ACC112 (cell line): ENCODE results near the gene OR10H5.
"Not testable (repeated sequence)": the region's sequence is repeated elsewhere in the genome, so short reads cannot be mapped to it uniquely, and the experiment has no call there.

ENCODE experiments used
- H2AFZ ChIP-seq: fragments of 200-600 bp; sonication (generic); one replicate; pipeline ENCODE4 v1.6.0; 2017; ENCODE audit warnings: antibody characterized with exemption, low read length; ENCODE audit not compliant: unreplicated experiment
- H3K27ac ChIP-seq: fragments of 200-600 bp; sonication (generic); 2 replicates; pipeline ENCODE4 v1.5.1; 2014; ENCODE audit warnings: low read depth, mild to moderate bottlenecking, antibody characterized with exemption, low read length, moderate library complexity
- H3K27me3 ChIP-seq: fragments of 200-600 bp; sonication (generic); 2 replicates; pipeline ENCODE4 v1.6.1; 2014; ENCODE audit warnings: mild to moderate bottlenecking, antibody characterized with exemption, low read length, moderate library complexity, mixed read lengths; ENCODE audit not compliant: insufficient read depth
- H3K36me3 ChIP-seq: fragments of 200-600 bp; sonication (generic); 2 replicates; pipeline ENCODE4 v1.6.1; 2016; ENCODE audit warnings: mild to moderate bottlenecking, antibody characterized with exemption, low read length, moderate library complexity, mixed read lengths; ENCODE audit not compliant: insufficient read depth
- H3K4me1 ChIP-seq: fragments of 200-600 bp; sonication (generic); one replicate; pipeline ENCODE4 v1.6.1; 2016; ENCODE audit warnings: low read length, mixed read lengths; ENCODE audit not compliant: insufficient read depth, unreplicated experiment, control insufficient read depth
- H3K4me3 ChIP-seq: fragments of 200-600 bp; sonication (generic); 2 replicates; pipeline ENCODE4 v1.5.1; 2014; ENCODE audit warnings: mild to moderate bottlenecking, low read depth, low read length
- H3K79me2 ChIP-seq: fragments of 200-600 bp; sonication (generic); one replicate; pipeline ENCODE4 v1.6.0; 2016; ENCODE audit warnings: low read length; ENCODE audit not compliant: control insufficient read depth, unreplicated experiment, insufficient read depth

OR10H5 gene

GRCh38 chr19:15834232-15834631 lies 46.8 kb downstream of the OR10H5 start:
- H3K79me2 ChIP-seq, H3K4me3 ChIP-seq, H3K4me1 ChIP-seq, H3K27me3 ChIP-seq, H3K27ac ChIP-seq, H3K36me3 ChIP-seq, H2AFZ ChIP-seq: not testable (repeated sequence)

DNA sequence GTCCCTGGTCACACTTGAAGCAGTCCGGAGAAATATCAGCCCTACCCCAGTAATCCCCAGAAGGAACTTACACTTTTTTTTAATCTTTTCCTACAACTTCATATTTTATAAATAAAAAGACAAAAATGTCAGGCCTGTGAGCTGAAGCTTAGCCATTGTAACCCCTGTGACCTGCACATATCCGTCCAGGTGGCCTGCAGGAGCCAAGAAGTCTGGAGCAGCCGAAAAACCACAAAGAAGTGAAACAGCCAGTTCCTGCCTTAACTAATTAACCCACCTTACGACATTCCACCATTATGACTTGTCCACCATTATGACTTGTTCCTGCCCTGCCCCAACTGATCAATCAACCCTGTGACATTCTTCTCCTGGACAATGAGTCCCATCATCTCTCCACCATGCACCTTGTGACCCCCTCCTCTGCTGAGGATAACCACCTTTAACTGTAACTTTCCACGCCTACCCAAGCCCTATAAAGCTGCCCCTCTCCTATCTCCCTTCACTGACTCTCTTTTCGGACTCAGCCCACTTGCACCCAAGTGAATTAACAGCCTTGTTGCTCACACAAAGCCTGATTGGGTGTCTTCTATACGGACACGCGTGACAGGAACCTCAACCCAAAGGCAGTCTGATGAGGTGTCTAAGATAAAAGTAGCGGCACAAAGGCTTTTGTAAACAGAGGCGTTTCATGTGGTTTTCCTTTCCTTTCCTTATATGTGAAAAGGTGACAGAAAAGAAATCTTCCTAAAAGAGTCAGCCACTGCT lies 48.3 kb downstream of the OR10H5 start:
- H3K79me2 ChIP-seq, H3K4me1 ChIP-seq, H3K36me3 ChIP-seq, H3K27me3 ChIP-seq, H3K27ac ChIP-seq: not testable (repeated sequence)
- peak overlapping the region; percentile 68 for H2AFZ ChIP-seq
- peak overlapping the region; percentile 79 for H3K4me3 ChIP-seq

DNA sequence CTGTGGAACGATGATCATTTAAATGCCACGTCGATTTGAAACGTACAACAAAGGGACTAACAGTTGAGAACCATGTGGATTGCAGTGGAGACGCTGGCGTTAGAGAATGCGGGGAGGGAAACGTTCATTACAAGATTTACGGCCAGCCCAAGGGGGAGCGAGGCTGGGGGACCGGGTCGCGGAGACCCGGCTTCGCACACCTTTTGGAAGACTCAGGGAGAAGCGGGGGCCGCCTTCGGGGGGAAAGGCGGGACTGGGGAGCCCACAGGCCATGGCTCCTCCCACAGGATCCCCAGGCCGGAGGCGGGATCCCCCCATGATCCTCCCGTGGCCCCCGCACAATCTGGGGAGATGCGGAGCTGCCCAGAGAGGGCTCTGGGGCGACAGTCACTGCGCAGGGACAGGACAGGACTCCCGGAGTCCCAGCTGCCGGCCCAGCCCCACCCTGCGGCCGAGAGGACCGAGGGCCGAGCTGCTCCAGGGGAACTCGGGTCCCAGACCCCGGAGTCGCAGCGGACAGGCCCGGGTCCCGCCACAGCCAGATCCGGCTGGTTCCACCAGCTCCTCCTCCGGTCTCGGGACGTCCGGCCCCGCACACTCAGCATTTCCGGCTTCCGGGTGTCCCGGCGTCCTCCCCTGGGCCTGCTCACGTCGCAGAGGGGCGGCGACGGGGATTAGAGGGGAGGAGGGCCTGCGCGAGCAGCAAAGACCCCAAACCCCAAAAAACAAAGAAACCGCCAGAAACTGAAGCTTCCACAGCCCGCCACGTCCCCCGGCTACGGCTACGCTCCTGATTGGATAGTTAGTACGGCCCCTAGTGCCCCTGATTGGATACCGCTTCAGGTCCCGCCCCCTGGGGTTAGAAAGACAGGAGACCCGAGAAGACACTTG lies 49.1 kb downstream of the OR10H5 start:
- peak overlapping the region; percentile 68 for H2AFZ ChIP-seq
- H3K27ac ChIP-seq, result peak overlapping the region; percentile 67
- no peaks in the 10 kb centered on the region for H3K36me3 ChIP-seq
- no peaks in the 10 kb centered on the region for H3K27me3 ChIP-seq
- H3K4me3 ChIP-seq, result peak overlapping the region; percentile 79
- H3K4me1 ChIP-seq, result no peaks in the 10 kb centered on the region
- H3K79me2 ChIP-seq, result no peaks in the 10 kb centered on the region

DNA sequence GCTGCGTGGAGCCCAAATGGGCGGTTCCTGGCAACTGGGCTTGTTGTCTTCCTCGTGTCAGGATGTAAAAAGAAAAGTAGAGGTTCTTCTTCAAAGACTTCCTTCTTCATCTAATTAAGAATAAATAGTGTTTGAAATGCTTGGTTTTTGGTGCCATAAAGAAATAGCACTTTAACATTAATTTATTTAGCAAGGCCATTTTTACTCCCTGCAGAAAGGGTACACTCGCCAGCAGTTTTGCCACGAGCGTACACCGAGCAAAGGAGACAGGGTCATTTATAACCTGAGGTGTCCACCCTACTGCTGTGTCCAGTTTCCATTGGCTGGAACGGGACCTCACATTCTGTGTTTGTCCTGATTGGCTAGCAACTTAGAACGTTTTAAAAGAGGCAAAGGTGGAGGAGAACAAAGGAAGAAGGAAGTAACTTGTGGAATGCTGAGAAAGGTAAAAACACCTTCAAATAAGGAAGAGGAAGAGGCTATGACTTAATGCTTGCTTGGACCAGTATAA lies 49.8 kb downstream of the OR10H5 start:
- Histone ChIP-seq H3K36me3 (no peaks in the 10 kb centered on the region), H3K4me3 (peak overlapping the region; percentile 79), H2AFZ (peak overlapping the region; percentile 68), H3K4me1 (no peaks in the 10 kb centered on the region), H3K79me2 (no peaks in the 10 kb centered on the region), H3K27me3 (no peaks in the 10 kb centered on the region), H3K27ac (no peak overlapping the region; the same call in 1 of the 2 replicates)

- no peaks in the 10 kb centered on the region for H3K27me3 ChIP-seq
- no peak overlapping the region for H3K4me3 ChIP-seq
- no peaks in the 10 kb centered on the region for H3K36me3 ChIP-seq
- no peaks in the 10 kb centered on the region for H3K79me2 ChIP-seq
- no peak overlapping the region for H2AFZ ChIP-seq
- no peak overlapping the region for H3K27ac ChIP-seq
- no peaks in the 10 kb centered on the region for H3K4me1 ChIP-seq
These were observed 50.9 kb downstream of the OR10H5 start for GRCh38 chr19:15838351-15838750.

- H3K79me2 ChIP-seq, H3K4me3 ChIP-seq, H3K27ac ChIP-seq, H3K4me1 ChIP-seq, H3K36me3 ChIP-seq, H3K27me3 ChIP-seq, H2AFZ ChIP-seq: not testable (repeated sequence)
These were observed 52.4 kb downstream of the OR10H5 start for GRCh38 chr19:15839888-15840287.

DNA sequence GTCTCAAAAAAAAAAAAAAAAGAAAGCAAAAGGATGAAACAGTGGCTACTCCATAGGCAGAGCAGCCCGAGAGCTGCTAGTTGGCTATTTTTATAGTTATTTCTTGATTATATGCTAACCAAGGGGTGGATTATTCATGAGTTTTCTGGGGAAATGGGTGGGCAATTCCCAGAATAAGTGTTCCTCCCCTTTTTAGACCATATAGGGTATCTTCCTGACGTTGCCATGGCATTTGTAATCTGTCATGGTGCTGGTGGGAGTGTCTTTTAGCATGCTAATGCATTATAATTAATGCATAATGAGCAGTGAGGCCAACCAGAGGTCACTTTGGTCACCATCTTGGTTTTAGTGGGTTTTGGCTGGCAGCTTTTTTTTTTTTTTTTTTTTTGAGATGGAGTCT lies 53.4 kb downstream of the OR10H5 start:
- no peaks in the 10 kb centered on the region for H3K79me2 ChIP-seq
- H3K4me1 ChIP-seq, result no peaks in the 10 kb centered on the region
- no peaks in the 10 kb centered on the region for H3K27me3 ChIP-seq
- H3K4me3 ChIP-seq, result no peak overlapping the region
- H3K36me3 ChIP-seq, result no peaks in the 10 kb centered on the region
- H3K27ac ChIP-seq, result no peak overlapping the region
- no peak overlapping the region for H2AFZ ChIP-seq

GRCh38 chr19:15841875-15842569 lies 54.6 kb downstream of the OR10H5 start:
- Histone ChIP-seq H3K27ac (no peak overlapping the region), H2AFZ (no peak overlapping the region), H3K36me3 (no peaks in the 10 kb centered on the region), H3K79me2 (no peaks in the 10 kb centered on the region), H3K4me3 (no peak overlapping the region), H3K4me1 (no peaks in the 10 kb centered on the region), H3K27me3 (no peaks in the 10 kb centered on the region)

DNA sequence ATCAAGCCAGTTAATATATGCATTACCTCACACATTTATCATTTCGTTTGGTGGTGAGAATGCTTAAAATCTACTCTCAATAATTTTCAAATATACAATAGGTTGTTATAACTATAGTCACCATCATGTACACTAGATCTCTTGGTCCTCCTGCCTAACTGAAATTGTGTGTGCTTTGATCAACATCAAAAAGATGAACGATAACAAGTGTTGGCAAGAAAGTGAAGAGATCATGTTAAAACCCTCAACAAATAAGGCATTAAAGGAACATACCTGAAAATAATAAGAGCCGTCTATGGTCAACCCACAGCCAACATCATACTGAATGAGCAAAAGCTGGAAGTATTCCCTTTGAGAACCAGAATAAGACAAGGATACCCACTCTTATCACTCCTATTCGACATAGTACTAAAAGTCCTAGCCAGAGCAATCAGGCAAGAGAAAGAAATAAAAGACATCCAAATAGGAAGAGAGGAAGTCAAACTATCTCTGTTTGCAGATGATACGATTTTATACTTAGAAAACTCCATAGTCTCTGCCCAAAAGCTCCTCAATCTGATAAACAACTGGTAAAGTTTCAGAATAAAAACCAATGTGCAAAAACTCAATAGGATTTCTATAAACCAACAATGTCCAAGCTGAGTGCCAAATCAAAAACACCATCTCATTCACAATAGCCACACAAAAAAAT lies 55.9 kb downstream of the OR10H5 start:
- Histone ChIP-seq H2AFZ (no peak overlapping the region), H3K27ac (no peak overlapping the region), H3K4me3 (no peak overlapping the region), H3K27me3 (no peaks in the 10 kb centered on the region), H3K79me2 (no peaks in the 10 kb centered on the region), H3K4me1 (no peaks in the 10 kb centered on the region), H3K36me3 (no peaks in the 10 kb centered on the region)

- H3K4me1 ChIP-seq, H3K36me3 ChIP-seq, H3K79me2 ChIP-seq, H3K27ac ChIP-seq, H2AFZ ChIP-seq, H3K4me3 ChIP-seq, H3K27me3 ChIP-seq: not testable (repeated sequence)
These were observed 56.4 kb downstream of the OR10H5 start for GRCh38 chr19:15843894-15844222.
